ENCODE data around the gene SCARB2. TPM values are rescaled to one million over a fixed set of nuclear protein-coding genes. Genes with fewer than 3 reads are reported as not detected.

SCARB2 gene
- total RNA-seq, 1 donor from 2014 or later: 76.3 TPM

- H3K4me3 ChIP-seq (ENCODE audit: low read depth, low read length): peak within 1 kb of the TSS; percentile 99
- no peak for TF ChIP-seq CTCF (conservative IDR thresholded peaks at IDR 0.05; ENCODE audit: low read depth, low read length)
- peak; percentile 72 for DNase-seq (ENCODE audit: low read depth)
Measured at GRCh38 chr4:76148142-76148865, 65.3 kb downstream of the SCARB2 start, which contains the start of gene NUP54. Gene NUP54 (minus strand): TSS chr4:76148397. CDS start chr4:76148374, 23 bp downstream.

GRCh38 chr4:76147454-76148141 is 66.0 kb downstream of the SCARB2 start:
- DNase-seq (ENCODE audit: low read depth): no peak
- H3K4me3 ChIP-seq (ENCODE audit: low read depth, low read length): peak overlapping the region; percentile 99
- TF ChIP-seq CTCF (conservative IDR thresholded peaks at IDR 0.05; ENCODE audit: low read depth, low read length): no peak

- no peak overlapping the region for H3K4me3 ChIP-seq (ENCODE audit: low read depth, low read length)
- DNase-seq (ENCODE audit: low read depth): no peak
- no peak for TF ChIP-seq CTCF (conservative IDR thresholded peaks at IDR 0.05; ENCODE audit: low read depth, low read length)
Measured at GRCh38 chr4:76144546-76144945, 69.1 kb downstream of the SCARB2 start.

GRCh38 chr4:76141241-76141640 is 72.4 kb downstream of the SCARB2 start:
- H3K4me3 ChIP-seq (ENCODE audit: low read depth, low read length): no peak overlapping the region
- DNase-seq (ENCODE audit: low read depth): no peak
- no peak for TF ChIP-seq CTCF (conservative IDR thresholded peaks at IDR 0.05; ENCODE audit: low read depth, low read length)

- TF ChIP-seq CTCF (conservative IDR thresholded peaks at IDR 0.05; ENCODE audit: low read depth, low read length): no peak
- no peak for DNase-seq (ENCODE audit: low read depth)
- no peak overlapping the region for H3K4me3 ChIP-seq (ENCODE audit: low read depth, low read length)
Measured at GRCh38 chr4:76127754-76128153, 85.9 kb downstream of the SCARB2 start.

GRCh38 chr4:76125816-76126215 is 87.8 kb downstream of the SCARB2 start:
- no peak for DNase-seq (ENCODE audit: low read depth)
- H3K4me3 ChIP-seq (ENCODE audit: low read depth, low read length): no peak overlapping the region
- TF ChIP-seq CTCF (conservative IDR thresholded peaks at IDR 0.05; ENCODE audit: low read depth, low read length): no peak

Data from epithelial cell of proximal tubule (primary cell).